ENCODE measurements around the gene EHMT1.

DNA sequence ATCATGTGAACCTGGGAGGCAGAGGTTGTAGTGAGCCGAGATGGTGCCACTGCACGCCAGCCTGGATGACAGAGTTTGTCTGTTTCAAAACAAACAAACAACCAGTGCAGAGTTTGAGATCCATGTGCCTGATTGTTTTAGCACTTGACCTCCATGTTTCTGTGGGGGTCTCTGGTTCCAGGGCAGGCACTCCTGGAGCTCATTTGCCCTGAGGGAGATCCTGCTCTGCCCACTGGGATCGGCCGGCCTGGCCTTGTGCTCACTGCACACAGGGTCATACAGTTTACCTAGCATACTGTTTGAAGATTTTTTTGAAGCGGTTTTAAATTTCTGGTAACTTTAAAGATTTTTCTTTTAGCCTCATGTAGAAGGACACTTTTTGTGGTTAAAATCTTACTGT lies 78.4 kb downstream of the EHMT1 start:
- TF ChIP-seq RXRA (IDR thresholded peaks at IDR 0.05; ENCODE audit: borderline replicate concordance, low read depth) (no peak), TAF1 (IDR thresholded peaks at IDR 0.05; ENCODE audit: borderline replicate concordance, low read depth, low read length) (no peak), YY1 (IDR thresholded peaks at IDR 0.05; ENCODE audit: low read depth) (no peak), POLR2AphosphoS5 (IDR thresholded peaks at IDR 0.05; ENCODE audit: low read depth, low read length) (no peak), GABPA (IDR thresholded peaks at IDR 0.05; ENCODE audit: low read depth) (no peak), SMC3 (IDR thresholded peaks at IDR 0.05; ENCODE audit: low read depth, low read length) (no peak), JUND (IDR thresholded peaks at IDR 0.05) (no peak)
- TF ChIP-seq, protein P1, sequence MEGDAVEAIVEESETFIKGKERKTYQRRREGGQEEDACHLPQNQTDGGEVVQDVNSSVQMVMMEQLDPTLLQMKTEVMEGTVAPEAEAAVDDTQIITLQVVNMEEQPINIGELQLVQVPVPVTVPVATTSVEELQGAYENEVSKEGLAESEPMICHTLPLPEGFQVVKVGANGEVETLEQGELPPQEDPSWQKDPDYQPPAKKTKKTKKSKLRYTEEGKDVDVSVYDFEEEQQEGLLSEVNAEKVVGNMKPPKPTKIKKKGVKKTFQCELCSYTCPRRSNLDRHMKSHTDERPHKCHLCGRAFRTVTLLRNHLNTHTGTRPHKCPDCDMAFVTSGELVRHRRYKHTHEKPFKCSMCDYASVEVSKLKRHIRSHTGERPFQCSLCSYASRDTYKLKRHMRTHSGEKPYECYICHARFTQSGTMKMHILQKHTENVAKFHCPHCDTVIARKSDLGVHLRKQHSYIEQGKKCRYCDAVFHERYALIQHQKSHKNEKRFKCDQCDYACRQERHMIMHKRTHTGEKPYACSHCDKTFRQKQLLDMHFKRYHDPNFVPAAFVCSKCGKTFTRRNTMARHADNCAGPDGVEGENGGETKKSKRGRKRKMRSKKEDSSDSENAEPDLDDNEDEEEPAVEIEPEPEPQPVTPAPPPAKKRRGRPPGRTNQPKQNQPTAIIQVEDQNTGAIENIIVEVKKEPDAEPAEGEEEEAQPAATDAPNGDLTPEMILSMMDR (IDR thresholded peaks at IDR 0.05), result no peak
- TF ChIP-seq, protein P2, sequence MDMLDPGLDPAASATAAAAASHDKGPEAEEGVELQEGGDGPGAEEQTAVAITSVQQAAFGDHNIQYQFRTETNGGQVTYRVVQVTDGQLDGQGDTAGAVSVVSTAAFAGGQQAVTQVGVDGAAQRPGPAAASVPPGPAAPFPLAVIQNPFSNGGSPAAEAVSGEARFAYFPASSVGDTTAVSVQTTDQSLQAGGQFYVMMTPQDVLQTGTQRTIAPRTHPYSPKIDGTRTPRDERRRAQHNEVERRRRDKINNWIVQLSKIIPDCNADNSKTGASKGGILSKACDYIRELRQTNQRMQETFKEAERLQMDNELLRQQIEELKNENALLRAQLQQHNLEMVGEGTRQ (IDR thresholded peaks at IDR 0.05; ENCODE audit: borderline replicate concordance, low read depth, low read length), result no peak
- TF ChIP-seq, protein P3, sequence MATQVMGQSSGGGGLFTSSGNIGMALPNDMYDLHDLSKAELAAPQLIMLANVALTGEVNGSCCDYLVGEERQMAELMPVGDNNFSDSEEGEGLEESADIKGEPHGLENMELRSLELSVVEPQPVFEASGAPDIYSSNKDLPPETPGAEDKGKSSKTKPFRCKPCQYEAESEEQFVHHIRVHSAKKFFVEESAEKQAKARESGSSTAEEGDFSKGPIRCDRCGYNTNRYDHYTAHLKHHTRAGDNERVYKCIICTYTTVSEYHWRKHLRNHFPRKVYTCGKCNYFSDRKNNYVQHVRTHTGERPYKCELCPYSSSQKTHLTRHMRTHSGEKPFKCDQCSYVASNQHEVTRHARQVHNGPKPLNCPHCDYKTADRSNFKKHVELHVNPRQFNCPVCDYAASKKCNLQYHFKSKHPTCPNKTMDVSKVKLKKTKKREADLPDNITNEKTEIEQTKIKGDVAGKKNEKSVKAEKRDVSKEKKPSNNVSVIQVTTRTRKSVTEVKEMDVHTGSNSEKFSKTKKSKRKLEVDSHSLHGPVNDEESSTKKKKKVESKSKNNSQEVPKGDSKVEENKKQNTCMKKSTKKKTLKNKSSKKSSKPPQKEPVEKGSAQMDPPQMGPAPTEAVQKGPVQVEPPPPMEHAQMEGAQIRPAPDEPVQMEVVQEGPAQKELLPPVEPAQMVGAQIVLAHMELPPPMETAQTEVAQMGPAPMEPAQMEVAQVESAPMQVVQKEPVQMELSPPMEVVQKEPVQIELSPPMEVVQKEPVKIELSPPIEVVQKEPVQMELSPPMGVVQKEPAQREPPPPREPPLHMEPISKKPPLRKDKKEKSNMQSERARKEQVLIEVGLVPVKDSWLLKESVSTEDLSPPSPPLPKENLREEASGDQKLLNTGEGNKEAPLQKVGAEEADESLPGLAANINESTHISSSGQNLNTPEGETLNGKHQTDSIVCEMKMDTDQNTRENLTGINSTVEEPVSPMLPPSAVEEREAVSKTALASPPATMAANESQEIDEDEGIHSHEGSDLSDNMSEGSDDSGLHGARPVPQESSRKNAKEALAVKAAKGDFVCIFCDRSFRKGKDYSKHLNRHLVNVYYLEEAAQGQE (IDR thresholded peaks at IDR 0.05; ENCODE audit: low read depth, low read length), result no peak
- TF ChIP-seq, protein P4, sequence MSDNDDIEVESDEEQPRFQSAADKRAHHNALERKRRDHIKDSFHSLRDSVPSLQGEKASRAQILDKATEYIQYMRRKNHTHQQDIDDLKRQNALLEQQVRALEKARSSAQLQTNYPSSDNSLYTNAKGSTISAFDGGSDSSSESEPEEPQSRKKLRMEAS (IDR thresholded peaks at IDR 0.05; ENCODE audit: low read depth), result no peak
